ENCODE results near the gene STX1A. TPM values are rescaled to one million over a fixed set of nuclear protein-coding genes. Genes with fewer than 3 reads are reported as not detected.

Gene STX1A
- total and polyA plus RNA-seq, 2 of the 4 experiments (the other 2 are of a cell fraction): 9.3 to 22.0 TPM

DNA sequence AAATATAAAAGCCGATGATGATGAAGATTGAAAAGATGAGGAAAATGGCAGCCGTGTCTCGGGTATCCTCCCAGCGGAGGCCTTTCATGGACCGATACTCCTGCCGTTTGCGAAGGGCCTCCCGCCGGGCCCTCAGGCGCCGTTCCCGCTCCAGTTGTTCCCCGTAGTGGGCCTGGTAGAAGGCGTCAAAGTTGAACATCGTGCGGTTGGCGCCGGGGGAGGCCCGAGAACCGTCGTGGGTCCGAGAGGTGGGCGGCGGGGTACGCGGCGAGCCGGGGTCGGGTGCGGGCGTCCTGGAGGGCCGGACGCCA lies 36.8 kb downstream of the STX1A start (continued):
- TF ChIP-seq, protein P1, sequence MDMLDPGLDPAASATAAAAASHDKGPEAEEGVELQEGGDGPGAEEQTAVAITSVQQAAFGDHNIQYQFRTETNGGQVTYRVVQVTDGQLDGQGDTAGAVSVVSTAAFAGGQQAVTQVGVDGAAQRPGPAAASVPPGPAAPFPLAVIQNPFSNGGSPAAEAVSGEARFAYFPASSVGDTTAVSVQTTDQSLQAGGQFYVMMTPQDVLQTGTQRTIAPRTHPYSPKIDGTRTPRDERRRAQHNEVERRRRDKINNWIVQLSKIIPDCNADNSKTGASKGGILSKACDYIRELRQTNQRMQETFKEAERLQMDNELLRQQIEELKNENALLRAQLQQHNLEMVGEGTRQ (IDR thresholded peaks at IDR 0.05; ENCODE audit: low read depth, low read length): no peak
- TF ChIP-seq RAD21 (IDR thresholded peaks at IDR 0.05; ENCODE audit: low read length): no peak
- no peak for TF ChIP-seq RCOR1 (IDR thresholded peaks at IDR 0.05; ENCODE audit: insufficient replicate concordance, low read length)
- TF ChIP-seq FOS (IDR thresholded peaks at IDR 0.05; ENCODE audit: low read depth, low read length): no peak
- TF ChIP-seq MXI1 (IDR thresholded peaks at IDR 0.05; ENCODE audit: borderline replicate concordance, low read depth, low read length): no peak

DNA sequence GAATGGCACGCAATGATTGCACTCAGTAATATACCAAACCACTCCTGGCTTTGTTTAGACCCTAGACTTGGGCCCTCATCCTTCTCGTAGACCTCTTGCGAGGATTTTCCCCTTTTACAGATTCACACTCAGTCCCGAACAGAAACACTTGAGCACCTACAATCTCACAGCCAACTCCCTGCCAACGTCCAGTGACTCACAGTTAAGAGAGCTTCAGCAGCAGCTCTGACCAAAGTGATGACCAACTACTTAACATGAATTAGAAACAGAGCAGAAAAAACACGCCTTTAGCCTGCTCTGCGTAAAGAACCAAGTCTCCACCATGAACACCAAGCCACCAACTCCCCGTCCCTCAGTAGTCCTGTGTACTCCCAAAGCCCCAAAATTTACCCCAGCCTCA lies 38.4 kb downstream of the STX1A start:
- POLR2A ChIA-PET (ENCODE audit: unreplicated experiment): interaction anchor here (0.6 kb wide), 2 partner anchors 12 to 45 kb away, joined by 3 to 13 read pairs; no protein-coding TSS in a partner anchor
- no peak overlapping the region for H3K23ac ChIP-seq (ENCODE audit: low read depth, low read length)
- H3K14ac ChIP-seq (replicated peaks; ENCODE audit: low read depth, low read length): no peak overlapping the region
- CTCF ChIA-PET: no interaction called here
- no peak overlapping the region for H3K4me3 ChIP-seq (ENCODE audit: insufficient read depth, low read depth, low read length)
- no peak overlapping the region for H2BK120ac ChIP-seq (ENCODE audit: low read depth, low read length)
- no peaks in the 10 kb centered on the region for H3K9me3 ChIP-seq (ENCODE audit: control insufficient read depth, insufficient read depth, low read length)
- no peak overlapping the region for H2AFZ ChIP-seq (replicated peaks; ENCODE audit: low read length, poor library complexity)
- WGBS, 2 experiments (ENCODE audit: extremely low coverage in 2 of 2, insufficient read length in 1 of 2): 83% methylated on average over 4 of the region's 8 CpGs; no CpG with 5 or more reads in 1 of the 2 experiments
- peaks cover 16% of the 10 kb centered on the region; the same call in 1 of the 2 replicates for H4K20me1 ChIP-seq (ENCODE audit: insufficient read depth, low read length)
- H3K36me3 ChIP-seq (ENCODE audit: control insufficient read depth, insufficient read depth, low read length): peaks cover 9% of the 10 kb centered on the region
- H4K5ac ChIP-seq (ENCODE audit: low read depth, low read length): no peak overlapping the region
- H3K4me1 ChIP-seq (ENCODE audit: control insufficient read depth, insufficient read depth, low read length): peaks cover 13% of the 10 kb centered on the region
- no peak overlapping the region for H2AK9ac ChIP-seq (replicated peaks; ENCODE audit: low read depth, low read length, poor library complexity)
- dilution Hi-C loops (cut with HindIII; ENCODE audit: low sequenced_read_pairs, unreplicated experiment): no loop called here
- no peak for TF ChIP-seq FOS (IDR thresholded peaks at IDR 0.05; ENCODE audit: low read depth, low read length)
- no peak for TF ChIP-seq CEBPB (IDR thresholded peaks at IDR 0.05; ENCODE audit: low read depth, low read length)
- TF ChIP-seq MXI1 (IDR thresholded peaks at IDR 0.05; ENCODE audit: borderline replicate concordance, low read depth, low read length): no peak
- TF ChIP-seq SMC3 (IDR thresholded peaks at IDR 0.05; ENCODE audit: low read depth, low read length): no peak
- no peak for TF ChIP-seq POLR2A (IDR thresholded peaks at IDR 0.05; ENCODE audit: low read depth, low read length)
- no peak for TF ChIP-seq CHD1 (IDR thresholded peaks at IDR 0.05; ENCODE audit: low read depth, low read length)
- no peak for TF ChIP-seq BHLHE40 (IDR thresholded peaks at IDR 0.05; ENCODE audit: low read depth, low read length)
- no peak for TF ChIP-seq RFX5 (IDR thresholded peaks at IDR 0.05; ENCODE audit: low read depth, low read length)
- no peak for TF ChIP-seq RCOR1 (IDR thresholded peaks at IDR 0.05; ENCODE audit: insufficient replicate concordance, low read length)
- no peak for TF ChIP-seq NFE2L2 (IDR thresholded peaks at IDR 0.05; ENCODE audit: low read depth, low read length)
- no peak overlapping the region for H3K18ac ChIP-seq (ENCODE audit: low read depth, low read length)
- H3K27ac ChIP-seq (ENCODE audit: insufficient read depth, low read length): no peak overlapping the region
- H4K91ac ChIP-seq (ENCODE audit: insufficient read depth, low read depth, low read length): no peak overlapping the region
- H3K79me1 ChIP-seq (ENCODE audit: low read depth in 1 of 2, low read length in 2 of 2): peaks cover 49 to 72% of the 10 kb centered on the region in 2 experiments
- peaks cover 7% of the 10 kb centered on the region; the same call in 1 of the 2 replicates for H3K9me1 ChIP-seq (ENCODE audit: insufficient read depth, low read length)
- in situ Hi-C loops (cut with MboI; ENCODE audit: low sequenced_read_pairs): no loop called here
- peak; percentile 60 for DNase-seq
- H2BK15ac ChIP-seq (ENCODE audit: low read depth, low read length): no peak overlapping the region
- H3K4ac ChIP-seq (ENCODE audit: low read depth, low read length): no peak overlapping the region
- H2AK5ac ChIP-seq (ENCODE audit: low read depth, low read length): no peak overlapping the region
- H2BK5ac ChIP-seq (ENCODE audit: low read depth, low read length, poor library complexity, severe bottlenecking): no peak overlapping the region
- H3K56ac ChIP-seq (ENCODE audit: extremely low read depth, insufficient read depth, low read length): no peak overlapping the region
- BruUV-seq (replicated peaks): no TSS peak
- peak overlapping the region; percentile 36 for H3K4me2 ChIP-seq (ENCODE audit: low read depth, low read length)
- H2BK20ac ChIP-seq (ENCODE audit: low read depth, low read length): no peak overlapping the region
- no peaks in the 10 kb centered on the region for H3K27me3 ChIP-seq (ENCODE audit: control insufficient read depth, insufficient read depth, low read length)
- no peak overlapping the region for H3K9ac ChIP-seq (ENCODE audit: low read depth, low read length)
- intact Hi-C loops (cut with micrococcal nuclease): loop anchor here (5.0 kb wide), 1 partner anchor 36 kb away; the partner anchor contains the start of gene STX1A
- ATAC-seq (ENCODE audit: low read depth): no peak
- H4K8ac ChIP-seq (ENCODE audit: low read depth in 2 of 2, low read length in 2 of 2): no peak overlapping the region
